BJ (cell line): ENCODE measurements around the gene RBM34. TPM values are rescaled to one million over a fixed set of nuclear protein-coding genes. Genes with fewer than 3 reads are reported as not detected.
"Not testable (repeated sequence)": the region's sequence is repeated elsewhere in the genome, so short reads cannot be mapped to it uniquely, and the experiment has no call there.

Experiments
- CTCF ChIA-PET: fragments of 350-600 bp; formaldehyde crosslinking; extraction: SDS; loops from one replicate; lab custom pipeline; 2021; ENCODE audit warnings: antibody characterized with exemption, inconsistent platforms; lab: Yijun Ruan, JAX
- POLR2A ChIA-PET: fragments of 300-600 bp; sonication (Branson Sonifier 250); formaldehyde crosslinking; extraction: SDS; loops from one replicate; lab custom pipeline; 2021; ENCODE audit warnings: antibody characterized with exemption; lab: Charles Lee
- DNase-seq: peaks from one replicate; pipeline ENCODE4 v3.0.0-alpha.2; 2011; ENCODE audit warnings: low read depth
- H3K27me3 ChIP-seq: 2 replicates; pipeline ENCODE4 v1.6.0; 2011; ENCODE audit warnings: low read length; ENCODE audit not compliant: control insufficient read depth, insufficient read depth
- H3K36me3 ChIP-seq: 2 replicates; pipeline ENCODE4 v1.5.1; 2011; ENCODE audit warnings: low read length; ENCODE audit not compliant: control insufficient read depth, insufficient read depth
- H3K4me3 ChIP-seq: 2 replicates; pipeline ENCODE4 v1.5.1; 2011; ENCODE audit warnings: low read depth, mild to moderate bottlenecking, control low read depth, low read length
- polyA plus RNA-seq: library from polyadenylated mRNA; depleted of rRNA; stranded (reverse); fragments of >200 nt; gene quantifications from 2 replicates; pipeline ENCODE4 v1.2.3, GENCODE V29; 2011
- TF ChIP-seq, protein P1 (sequence below): IDR thresholded peaks from 2 replicates; pipeline ENCODE4 v1.5.1; 2011; ENCODE audit warnings: low read depth, mild to moderate bottlenecking, control low read depth, inconsistent platforms, low read length, moderate library complexity; ENCODE audit not compliant: insufficient read depth

Gene RBM34
- polyA plus RNA-seq, 1 experiment: 24.4 TPM

DNA sequence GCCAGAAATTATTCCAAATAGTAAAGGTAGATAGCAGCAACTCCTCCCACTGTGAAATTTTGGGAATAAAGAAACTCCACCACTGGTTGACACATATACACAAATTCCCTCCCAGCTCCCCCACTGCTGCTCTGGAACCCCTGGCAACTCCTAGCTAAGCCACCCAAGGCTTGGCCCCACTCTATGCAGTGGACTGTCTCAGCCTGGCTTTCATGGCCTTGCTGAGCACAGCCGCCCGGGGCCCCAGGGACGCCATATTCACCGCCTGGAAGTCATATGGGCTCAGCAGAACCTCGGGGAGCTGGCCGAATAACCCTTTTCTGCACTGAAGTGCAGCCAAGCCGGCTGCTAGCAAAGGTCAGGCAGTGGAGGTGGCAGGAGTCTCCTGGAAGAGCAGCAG lies 15.4 kb upstream of the RBM34 start:
- no peaks in the 10 kb centered on the region for H3K27me3 ChIP-seq
- ChIA-PET CTCF (no interaction called here), POLR2A (no interaction called here)
- no peak for DNase-seq
- H3K36me3 ChIP-seq: peaks cover 2% of the 10 kb centered on the region
- TF ChIP-seq, protein P1, sequence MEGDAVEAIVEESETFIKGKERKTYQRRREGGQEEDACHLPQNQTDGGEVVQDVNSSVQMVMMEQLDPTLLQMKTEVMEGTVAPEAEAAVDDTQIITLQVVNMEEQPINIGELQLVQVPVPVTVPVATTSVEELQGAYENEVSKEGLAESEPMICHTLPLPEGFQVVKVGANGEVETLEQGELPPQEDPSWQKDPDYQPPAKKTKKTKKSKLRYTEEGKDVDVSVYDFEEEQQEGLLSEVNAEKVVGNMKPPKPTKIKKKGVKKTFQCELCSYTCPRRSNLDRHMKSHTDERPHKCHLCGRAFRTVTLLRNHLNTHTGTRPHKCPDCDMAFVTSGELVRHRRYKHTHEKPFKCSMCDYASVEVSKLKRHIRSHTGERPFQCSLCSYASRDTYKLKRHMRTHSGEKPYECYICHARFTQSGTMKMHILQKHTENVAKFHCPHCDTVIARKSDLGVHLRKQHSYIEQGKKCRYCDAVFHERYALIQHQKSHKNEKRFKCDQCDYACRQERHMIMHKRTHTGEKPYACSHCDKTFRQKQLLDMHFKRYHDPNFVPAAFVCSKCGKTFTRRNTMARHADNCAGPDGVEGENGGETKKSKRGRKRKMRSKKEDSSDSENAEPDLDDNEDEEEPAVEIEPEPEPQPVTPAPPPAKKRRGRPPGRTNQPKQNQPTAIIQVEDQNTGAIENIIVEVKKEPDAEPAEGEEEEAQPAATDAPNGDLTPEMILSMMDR: no peak
- H3K4me3 ChIP-seq: no peak overlapping the region

DNA sequence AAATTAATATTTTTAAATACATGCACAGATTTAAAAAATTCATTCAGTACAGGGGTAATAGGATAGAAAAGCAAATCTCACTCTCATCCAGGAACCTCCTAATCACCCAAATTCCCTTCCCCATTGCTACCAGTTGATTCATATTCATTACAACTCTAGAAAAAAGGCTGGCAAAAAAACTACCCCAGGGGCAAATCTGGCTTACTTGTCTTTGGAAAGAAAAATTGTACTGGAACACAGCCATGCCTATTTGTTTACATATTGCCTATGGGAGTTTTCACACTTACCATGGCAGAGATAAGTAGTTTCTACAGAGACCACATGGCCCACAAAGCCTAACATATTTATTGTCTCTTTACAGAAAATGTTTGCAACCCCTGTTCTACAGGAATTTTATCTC lies 8.9 kb upstream of the RBM34 start:
- POLR2A ChIA-PET: no interaction called here
- H3K4me3 ChIP-seq: no peak overlapping the region
- no peak for DNase-seq
- peaks cover 1% of the 10 kb centered on the region for H3K36me3 ChIP-seq
- TF ChIP-seq, protein P1: no peak
- CTCF ChIA-PET: no interaction called here
- no peaks in the 10 kb centered on the region for H3K27me3 ChIP-seq

DNA sequence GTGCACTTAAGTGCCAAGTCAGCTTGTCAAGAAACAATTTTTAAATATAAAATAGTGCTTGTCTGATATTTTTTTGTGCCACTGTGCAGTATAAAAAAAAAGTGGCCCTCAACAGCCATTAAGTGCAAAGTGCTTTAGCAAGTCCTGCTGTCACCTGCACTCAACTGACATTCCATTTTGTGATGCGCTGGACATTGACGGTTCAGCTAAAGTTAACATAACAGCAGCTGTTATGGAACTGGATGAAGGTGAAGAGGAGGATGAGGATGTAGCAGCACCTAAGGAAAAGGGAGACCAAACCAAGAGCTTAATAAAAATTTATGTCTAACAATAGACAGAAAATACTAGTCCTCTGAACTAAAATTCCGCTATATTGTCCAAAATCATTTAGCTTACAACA lies 7.3 kb upstream of the RBM34 start:
- Histone ChIP-seq H3K27me3 (no peaks in the 10 kb centered on the region), H3K36me3 (peaks cover 1% of the 10 kb centered on the region), H3K4me3 (no peak overlapping the region)
- DNase-seq: no peak
- ChIA-PET CTCF (interaction anchor here (1.0 kb wide), 1 partner anchor 14 kb away, joined by 3 read pairs; no protein-coding TSS in a partner anchor), POLR2A (no interaction called here)
- TF ChIP-seq, protein P1: no peak

DNA sequence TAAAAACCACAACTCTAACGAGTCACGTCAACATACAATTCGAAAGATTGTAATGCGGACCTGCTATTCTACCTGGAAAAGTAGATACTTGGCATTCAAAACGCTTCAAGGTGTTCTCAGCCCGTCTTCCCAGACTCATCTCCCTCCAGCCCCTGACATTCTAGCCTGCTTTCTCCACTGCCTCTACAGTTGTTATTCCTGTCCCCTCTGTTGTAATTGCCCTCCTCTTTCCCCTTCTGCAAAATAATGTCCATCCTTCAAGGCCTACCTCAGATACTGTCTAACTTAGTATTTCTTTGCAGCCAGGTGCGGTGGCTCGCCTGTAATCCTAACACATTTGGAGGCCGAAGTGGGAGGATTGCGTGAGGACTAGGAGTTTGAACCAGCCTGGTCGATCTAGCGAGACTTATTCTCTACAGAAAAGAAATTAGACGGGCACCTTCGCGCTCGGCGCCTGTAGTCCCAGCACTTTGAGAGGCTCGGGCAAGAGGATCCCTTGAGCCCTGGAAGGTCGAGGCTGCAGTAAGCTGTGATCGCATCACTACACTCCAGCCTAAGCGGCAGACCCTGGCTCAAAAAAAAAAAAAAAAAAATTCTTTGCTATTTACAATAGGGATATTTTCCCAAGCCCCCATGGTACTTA lies 756 bp upstream of the RBM34 start:
- ChIA-PET CTCF (interaction anchor here (0.9 to 1.0 kb wide), 2 partner anchors 16 to 31 kb away, joined by 3 read pairs; no protein-coding TSS in a partner anchor), POLR2A (no interaction called here)
- Histone ChIP-seq H3K36me3 (peaks cover 7% of the 10 kb centered on the region), H3K27me3 (no peaks in the 10 kb centered on the region), H3K4me3 (peak overlapping the region; percentile 78)
- no peak for DNase-seq
- TF ChIP-seq, protein P1: no peak

DNA sequence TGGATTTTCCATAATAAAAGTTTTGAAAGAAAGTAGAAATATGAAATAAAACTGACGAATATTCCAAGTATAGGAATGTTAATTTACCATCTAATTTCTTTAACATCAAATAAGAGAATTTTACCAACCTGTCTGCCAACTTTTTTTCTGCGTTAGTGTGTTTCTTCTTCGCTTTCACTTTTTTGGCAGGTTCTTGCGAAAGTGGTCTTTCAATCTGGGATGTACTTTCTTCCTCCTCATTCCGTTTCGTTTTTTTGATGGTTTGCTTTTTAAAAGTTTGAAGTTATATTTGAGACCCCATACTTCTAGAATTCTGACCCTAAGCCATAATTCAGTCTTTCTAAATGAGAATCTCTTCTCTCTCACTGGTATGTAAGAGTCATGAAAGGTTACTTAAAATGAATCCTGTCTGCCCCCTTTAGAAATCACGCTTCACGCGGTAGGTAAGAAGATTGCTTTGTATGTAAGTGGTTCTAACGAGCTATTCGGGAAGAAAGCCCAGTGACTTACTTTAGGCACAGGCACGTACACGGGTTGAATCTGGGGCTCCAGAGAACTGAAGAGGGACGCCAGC lies 580 bp downstream of the RBM34 start:
- ChIA-PET POLR2A (no interaction called here), CTCF (interaction anchor here (0.6 to 1.0 kb wide), 5 partner anchors 10 to 230 kb away, joined by 3 read pairs; no protein-coding TSS in a partner anchor)
- Histone ChIP-seq H3K4me3 (peak overlapping the region; percentile 78), H3K27me3 (no peaks in the 10 kb centered on the region), H3K36me3 (peaks cover 7% of the 10 kb centered on the region)
- TF ChIP-seq, protein P1: no peak
- DNase-seq: peak; percentile 16

DNA sequence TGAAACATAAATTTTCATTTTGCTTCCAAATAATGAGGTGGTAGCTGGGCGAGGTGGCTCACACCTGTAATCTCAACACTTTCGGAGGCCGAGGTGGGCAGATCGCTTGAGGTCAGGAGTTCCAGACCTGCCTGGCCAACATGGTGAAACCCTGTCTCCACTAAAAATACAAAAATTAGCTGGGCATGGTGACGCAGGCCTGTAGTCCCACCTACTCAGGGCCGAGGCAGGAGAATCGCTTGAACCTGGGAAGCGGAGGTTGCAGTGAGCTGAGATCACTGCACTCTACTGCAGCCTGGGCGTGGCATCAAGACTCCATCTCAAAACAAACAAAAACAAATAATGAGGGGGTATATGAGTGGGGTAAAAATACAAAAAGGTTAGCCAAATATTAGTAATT lies 1.1 kb downstream of the RBM34 start:
- POLR2A ChIA-PET: not testable (repeated sequence)

DNA sequence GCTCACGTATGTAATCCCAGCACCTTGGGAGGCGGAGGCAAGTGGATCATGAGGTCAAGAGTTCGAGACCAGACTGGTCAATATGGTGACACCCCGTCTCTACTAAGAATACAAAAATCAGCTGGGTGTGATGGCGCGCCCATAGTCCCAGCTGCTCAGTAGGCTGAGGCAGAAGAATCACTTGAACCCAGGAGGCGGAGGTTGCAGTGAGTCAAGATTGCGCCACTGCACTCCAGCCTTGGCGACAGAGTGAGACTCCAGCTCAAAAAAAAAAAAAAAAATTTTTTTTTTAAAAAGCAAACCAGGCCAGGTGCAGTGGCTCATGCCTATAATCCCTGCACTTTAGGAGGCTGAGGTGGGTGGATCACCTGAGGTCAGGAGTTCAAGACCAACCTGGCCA lies 1.8 kb downstream of the RBM34 start:
- H3K4me3 ChIP-seq, CTCF ChIA-PET, H3K27me3 ChIP-seq, DNase-seq, H3K36me3 ChIP-seq: not testable (repeated sequence)
- POLR2A ChIA-PET: interaction anchor here (0.6 kb wide), 1 partner anchor 18 kb away, joined by 3 read pairs; no protein-coding TSS in a partner anchor

More for the DNA sequence above, 1.1 kb downstream of the RBM34 start:
- CTCF ChIA-PET: interaction anchor here (0.6 kb wide), 1 partner anchor 231 kb away, joined by 3 read pairs; no protein-coding TSS in a partner anchor
- peak overlapping the region; percentile 78 for H3K4me3 ChIP-seq
- not testable (repeated sequence) for H3K27me3 ChIP-seq, H3K36me3 ChIP-seq, DNase-seq
